ENCODE measurements around the gene ADORA2B.
A peak's percentile ranks its signal among the peaks of the same experiment; 100 is the strongest.
"Not testable (repeated sequence)": the region's sequence is repeated elsewhere in the genome, so short reads cannot be mapped to it uniquely, and the experiment has no call there.

ADORA2B gene

GRCh38 chr17:15955793-15956541 lies 11.0 kb downstream of the ADORA2B start:
- no peak for DNase-seq (ENCODE audit: low spot score)

GRCh38 chr17:15957206-15957605 lies 12.3 kb downstream of the ADORA2B start:
- DNase-seq (ENCODE audit: low spot score), result no peak

GRCh38 chr17:15957608-15958307 lies 12.8 kb downstream of the ADORA2B start:
- DNase-seq (ENCODE audit: low spot score), result no peak

- DNase-seq (ENCODE audit: low spot score), result no peak
Observed at GRCh38 chr17:15958484-15958854, 13.5 kb downstream of the ADORA2B start.

- no peak for DNase-seq (ENCODE audit: low spot score)
Observed at GRCh38 chr17:15963670-15964110, 18.8 kb downstream of the ADORA2B start.

GRCh38 chr17:15965528-15965927 lies 20.6 kb downstream of the ADORA2B start:
- DNase-seq (ENCODE audit: low spot score), result no peak

- DNase-seq (ENCODE audit: low spot score), result peak; percentile 35
Observed at GRCh38 chr17:15966183-15966878, 21.4 kb downstream of the ADORA2B start.

GRCh38 chr17:15966879-15967248 lies 21.9 kb downstream of the ADORA2B start:
- no peak for DNase-seq (ENCODE audit: low spot score)

- no peak for DNase-seq (ENCODE audit: low spot score)
Observed at GRCh38 chr17:15967706-15968399, 22.9 kb downstream of the ADORA2B start.

- no peak for DNase-seq (ENCODE audit: low spot score)
Observed at GRCh38 chr17:15969463-15969862, 24.5 kb downstream of the ADORA2B start.

- DNase-seq (ENCODE audit: low spot score), result no peak
Observed at GRCh38 chr17:15970500-15970899, 25.6 kb downstream of the ADORA2B start.

- DNase-seq (ENCODE audit: low spot score), result no peak
Observed at GRCh38 chr17:15971098-15971678, 26.3 kb downstream of the ADORA2B start.

- no peak for DNase-seq (ENCODE audit: low spot score)
Observed at GRCh38 chr17:15971882-15972281, 27.0 kb downstream of the ADORA2B start.

- DNase-seq (ENCODE audit: low spot score), result no peak
Observed at GRCh38 chr17:15972497-15972951, 27.6 kb downstream of the ADORA2B start.

- DNase-seq (ENCODE audit: low spot score), result no peak
Observed at GRCh38 chr17:15973016-15973415, 28.1 kb downstream of the ADORA2B start.

- DNase-seq (ENCODE audit: low spot score), result no peak
Observed at GRCh38 chr17:15973834-15974233, 28.9 kb downstream of the ADORA2B start.

- DNase-seq (ENCODE audit: low spot score), result no peak
Observed at GRCh38 chr17:15977894-15978293, 33.0 kb downstream of the ADORA2B start.

- no peak for DNase-seq (ENCODE audit: low spot score)
Observed at GRCh38 chr17:15978606-15979005, 33.7 kb downstream of the ADORA2B start.

- DNase-seq (ENCODE audit: low spot score), result not testable (repeated sequence)
Observed at GRCh38 chr17:15979013-15979412, 34.1 kb downstream of the ADORA2B start.

GRCh38 chr17:15981208-15981607 lies 36.3 kb downstream of the ADORA2B start:
- DNase-seq (ENCODE audit: low spot score), result no peak

- DNase-seq (ENCODE audit: low spot score), result no peak
Observed at GRCh38 chr17:15981646-15982580, 37.0 kb downstream of the ADORA2B start.

Measured in globus pallidus (tissue), 1 donor.